ENCODE measurements around the gene CYLD.

- no peak for TF ChIP-seq CTCF (IDR thresholded peaks at IDR 0.05 in 2 of 3, conservative IDR thresholded peaks at IDR 0.05 in 1 of 3; ENCODE audit: borderline replicate concordance in 1 of 3, insufficient read depth in 1 of 3, low read depth in 2 of 3, low read length in 2 of 3)
- no peak for TF ChIP-seq POLR2A (IDR thresholded peaks at IDR 0.05; ENCODE audit: borderline replicate concordance, extremely low read depth, insufficient read depth, insufficient read length)
- TF ChIP-seq MAX (IDR thresholded peaks at IDR 0.05), result no peak
- no peak for TF ChIP-seq REST (IDR thresholded peaks at IDR 0.05; ENCODE audit: low read depth)
- TF ChIP-seq CEBPB (IDR thresholded peaks at IDR 0.05; ENCODE audit: low read depth), result no peak
- TF ChIP-seq EZH2phosphoT487 (IDR thresholded peaks at IDR 0.05; ENCODE audit: borderline replicate concordance), result no peak
- no peak for TF ChIP-seq EZH2 (IDR thresholded peaks at IDR 0.05)
- TF ChIP-seq RAD21 (IDR thresholded peaks at IDR 0.05; ENCODE audit: low read depth), result no peak
- TF ChIP-seq YY1 (IDR thresholded peaks at IDR 0.05; ENCODE audit: extremely low read depth, insufficient replicate concordance, low read depth, low read length), result no peak
- TF ChIP-seq TCF7L2 (IDR thresholded peaks at IDR 0.05; ENCODE audit: borderline replicate concordance, extremely low read depth, insufficient read depth, insufficient read length), result no peak
- no peak for TF ChIP-seq ZNF274 (IDR thresholded peaks at IDR 0.05; ENCODE audit: low read depth, low read length)
- TF ChIP-seq POLR2AphosphoS5 (IDR thresholded peaks at IDR 0.05; ENCODE audit: low read depth, low read length), result no peak
- no peak for TF ChIP-seq ATF3 (IDR thresholded peaks at IDR 0.05)
- no peak for TF ChIP-seq SP1 (IDR thresholded peaks at IDR 0.05; ENCODE audit: low read depth)
These were observed 20.4 kb downstream of the CYLD start for GRCh38 chr16:50762241-50762640.
